Brain microvascular endothelial cell (primary cell): Measurements from ENCODE around the gene RFX5.

Source experiments
- DNase-seq: peaks from one replicate; pipeline ENCODE4 v3.0.0-alpha.2; 2020
- H3K27ac ChIP-seq: fragments of 250-450 bp; sonication (Bioruptor Pico); 2 replicates; pipeline ENCODE4 v1.5.1; 2020; ENCODE audit warnings: mild to moderate bottlenecking, moderate library complexity
- H3K27me3 ChIP-seq: fragments of 250-450 bp; sonication (Bioruptor Pico); replicated peaks from 2 replicates; pipeline ENCODE4 v1.5.1; 2020; ENCODE audit warnings: mild to moderate bottlenecking
- H3K36me3 ChIP-seq: fragments of 250-450 bp; sonication (Bioruptor Pico); replicated peaks from 2 replicates; pipeline ENCODE4 v1.5.1; 2020; ENCODE audit warnings: mild to moderate bottlenecking
- H3K4me3 ChIP-seq: 2 replicates; pipeline ENCODE4 v1.5.1; 2011; ENCODE audit warnings: low read depth, mild to moderate bottlenecking, control low read depth, low read length, moderate library complexity
- CTCF ChIP-seq: IDR thresholded peaks from 2 replicates; pipeline ENCODE4 v1.5.1; 2011; ENCODE audit warnings: low read depth, mild to moderate bottlenecking, moderate library complexity, low read length, control low read depth, inconsistent platforms; ENCODE audit errors: missing control alignments
- in situ Hi-C: cut with HindIII; loops from 2 replicates; pipeline ENCODE4 v1.10.0; 2017; ENCODE audit warnings: low sequenced_read_pairs, low pct_ligation_motif_present

RFX5 gene

GRCh38 chr1:151347523-151348246 is 633 bp upstream of the RFX5 start:
- Histone ChIP-seq H3K27me3 (no peaks in the 10 kb centered on the region), H3K36me3 (peaks cover 21% of the 10 kb centered on the region), H3K4me3 (peak overlapping the region; percentile 85), H3K27ac (peak overlapping the region; percentile 96)
- no peak for TF ChIP-seq CTCF
- DNase-seq: no peak
- in situ Hi-C loops: no loop called here

- no peaks in the 10 kb centered on the region for H3K27me3 ChIP-seq
- peaks cover 23% of the 10 kb centered on the region for H3K36me3 ChIP-seq
- DNase-seq: no peak
- peak overlapping the region; percentile 85 for H3K4me3 ChIP-seq
- TF ChIP-seq CTCF: no peak
- H3K27ac ChIP-seq: peak overlapping the region; percentile 96
- in situ Hi-C loops: no loop called here
These were observed 827 bp downstream of the RFX5 start for GRCh38 chr1:151346082-151346768.

GRCh38 chr1:151344291-151344690 is 2.8 kb downstream of the RFX5 start:
- H3K36me3 ChIP-seq: peaks cover 23% of the 10 kb centered on the region
- DNase-seq: no peak
- H3K27me3 ChIP-seq: no peaks in the 10 kb centered on the region
- in situ Hi-C loops: no loop called here
- no peak for TF ChIP-seq CTCF
- H3K4me3 ChIP-seq: no peak overlapping the region
- no peak overlapping the region for H3K27ac ChIP-seq

GRCh38 chr1:151343587-151343986 is 3.5 kb downstream of the RFX5 start:
- no peak for DNase-seq
- no peak overlapping the region for H3K4me3 ChIP-seq
- TF ChIP-seq CTCF: no peak
- no peak overlapping the region for H3K27ac ChIP-seq
- H3K27me3 ChIP-seq: no peaks in the 10 kb centered on the region
- H3K36me3 ChIP-seq: peaks cover 23% of the 10 kb centered on the region
- in situ Hi-C loops: no loop called here

DNA sequence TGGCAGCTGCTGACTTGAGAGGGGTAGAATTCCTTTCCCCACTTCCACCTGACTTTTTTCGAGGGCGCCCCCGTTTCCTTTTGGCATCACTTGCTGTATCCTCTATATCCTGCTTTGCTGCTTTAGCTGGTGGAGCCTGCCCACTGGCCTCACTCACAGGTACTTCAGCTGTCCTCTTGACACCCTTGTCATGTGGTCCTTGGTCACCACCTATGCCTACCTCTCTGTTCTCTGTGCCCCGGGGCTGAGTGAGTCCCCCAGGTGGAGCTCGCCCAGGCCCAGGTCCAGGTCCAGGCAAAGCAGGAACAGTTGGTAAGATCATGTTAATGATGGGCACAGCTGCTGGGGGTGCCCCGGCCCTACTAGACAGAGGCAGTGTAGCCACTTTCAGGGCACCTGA is 4.5 kb downstream of the RFX5 start:
- DNase-seq: no peak
- Histone ChIP-seq H3K27me3 (no peaks in the 10 kb centered on the region), H3K36me3 (peaks cover 23% of the 10 kb centered on the region), H3K27ac (no peak overlapping the region), H3K4me3 (no peak overlapping the region)
- in situ Hi-C loops: no loop called here
- TF ChIP-seq CTCF: no peak
